ENCODE measurements around the gene TFAP2D.

DNA sequence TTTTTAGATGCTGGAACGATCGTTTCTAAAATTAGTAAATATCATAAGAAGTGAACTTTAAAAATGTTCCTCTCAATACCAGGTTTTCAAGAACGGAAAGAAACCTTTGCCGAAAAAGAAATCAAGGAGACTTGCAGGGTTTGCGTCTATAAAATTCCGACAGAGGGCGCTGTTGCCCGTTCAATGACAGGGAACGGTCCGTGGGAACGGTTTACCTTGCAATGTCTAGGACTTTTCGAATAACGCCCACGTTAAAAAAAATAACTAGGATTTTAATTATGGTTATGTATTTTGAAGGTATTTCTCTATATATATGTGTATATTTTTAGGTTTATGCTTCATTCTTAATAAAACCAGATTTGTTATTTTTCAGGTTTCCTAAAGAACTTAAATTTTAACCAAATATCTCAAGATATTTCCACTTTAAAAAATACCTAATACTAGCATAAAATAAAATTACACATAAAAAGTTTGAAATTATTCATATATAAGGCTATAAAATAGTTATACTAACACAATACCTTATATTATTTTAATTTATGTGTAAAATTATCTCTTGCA, 102.9 kb downstream of the TFAP2D start:
- TF ChIP-seq EZH2phosphoT487 (IDR thresholded peaks at IDR 0.05; ENCODE audit: low read depth, severe bottlenecking, unreplicated experiment) (no peak), EZH2 (IDR thresholded peaks at IDR 0.05; ENCODE audit: borderline replicate concordance) (no peak)
- TF ChIP-seq, protein P1, sequence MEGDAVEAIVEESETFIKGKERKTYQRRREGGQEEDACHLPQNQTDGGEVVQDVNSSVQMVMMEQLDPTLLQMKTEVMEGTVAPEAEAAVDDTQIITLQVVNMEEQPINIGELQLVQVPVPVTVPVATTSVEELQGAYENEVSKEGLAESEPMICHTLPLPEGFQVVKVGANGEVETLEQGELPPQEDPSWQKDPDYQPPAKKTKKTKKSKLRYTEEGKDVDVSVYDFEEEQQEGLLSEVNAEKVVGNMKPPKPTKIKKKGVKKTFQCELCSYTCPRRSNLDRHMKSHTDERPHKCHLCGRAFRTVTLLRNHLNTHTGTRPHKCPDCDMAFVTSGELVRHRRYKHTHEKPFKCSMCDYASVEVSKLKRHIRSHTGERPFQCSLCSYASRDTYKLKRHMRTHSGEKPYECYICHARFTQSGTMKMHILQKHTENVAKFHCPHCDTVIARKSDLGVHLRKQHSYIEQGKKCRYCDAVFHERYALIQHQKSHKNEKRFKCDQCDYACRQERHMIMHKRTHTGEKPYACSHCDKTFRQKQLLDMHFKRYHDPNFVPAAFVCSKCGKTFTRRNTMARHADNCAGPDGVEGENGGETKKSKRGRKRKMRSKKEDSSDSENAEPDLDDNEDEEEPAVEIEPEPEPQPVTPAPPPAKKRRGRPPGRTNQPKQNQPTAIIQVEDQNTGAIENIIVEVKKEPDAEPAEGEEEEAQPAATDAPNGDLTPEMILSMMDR (IDR thresholded peaks at IDR 0.05; ENCODE audit: poor library complexity), result peak; percentile 94

Measured in hepatocyte (in vitro differentiated cells).